HCT116 (cell line): ENCODE measurements around the gene EPS8L2.

Source experiments
- EGR1 ChIP-seq: IDR thresholded peaks from 2 replicates; pipeline ENCODE4 v1.6.1; 2012; ENCODE audit warnings: low read depth
- EZH2 ChIP-seq: fragments of 200-600 bp; sonication (generic); IDR thresholded peaks from 2 replicates; pipeline ENCODE4 v1.6.1; 2017; ENCODE audit warnings: antibody characterized with exemption, mixed run types
- EZH2phosphoT487 ChIP-seq: fragments of 200-600 bp; IDR thresholded peaks from 2 replicates; pipeline ENCODE4 v1.6.1; 2018; ENCODE audit warnings: antibody characterized with exemption, borderline replicate concordance
- FOSL1 ChIP-seq: IDR thresholded peaks from 2 replicates; pipeline ENCODE4 v1.6.1; 2012; ENCODE audit warnings: low read depth
- POLR2A ChIP-seq: IDR thresholded peaks from 2 replicates; pipeline ENCODE4 v1.7.0; 2011; ENCODE audit warnings: borderline replicate concordance; ENCODE audit not compliant: insufficient read depth, insufficient read length; ENCODE audit errors: extremely low read depth
- POLR2AphosphoS5 ChIP-seq: IDR thresholded peaks from 2 replicates; pipeline ENCODE4 v1.6.1; 2011; ENCODE audit warnings: mild to moderate bottlenecking, low read depth, low read length, moderate library complexity
- SIN3A ChIP-seq: IDR thresholded peaks from 2 replicates; pipeline ENCODE4 v1.6.1; 2012; ENCODE audit warnings: low read depth
- SRF ChIP-seq: IDR thresholded peaks from 2 replicates; pipeline ENCODE4 v1.6.1; 2012; ENCODE audit warnings: low read depth
- YY1 ChIP-seq: IDR thresholded peaks from 2 replicates; pipeline ENCODE4 v1.6.1; 2011; ENCODE audit warnings: low read length, low read depth, moderate library complexity, mild to moderate bottlenecking; ENCODE audit not compliant: insufficient replicate concordance; ENCODE audit errors: extremely low read depth
- TF ChIP-seq, protein P1 (sequence below), 3 experiments: fragments of 200-600 bp in 1 of 3; sonication (generic) in 1 of 3; IDR thresholded peaks in 2 of 3; conservative IDR thresholded peaks in 1 of 3; 2 replicates each; pipeline ENCODE4 v1.5.1; 2012 to 2017; ENCODE audit warnings: low read depth in 2 of 3, low read length in 2 of 3, antibody characterized with exemption in 1 of 3, borderline replicate concordance in 1 of 3, control low read depth in 1 of 3, mild to moderate bottlenecking in 1 of 3, mixed read lengths in 1 of 3, mixed run types in 1 of 3, moderate library complexity in 1 of 3; ENCODE audit not compliant: insufficient read depth in 1 of 3
- TF ChIP-seq, protein P2 (sequence below): IDR thresholded peaks from 2 replicates; pipeline ENCODE4 v1.6.1; 2011; ENCODE audit warnings: mild to moderate bottlenecking, low read length, moderate library complexity; ENCODE audit not compliant: insufficient replicate concordance; ENCODE audit errors: extremely low read depth
- TF ChIP-seq, protein P3 (sequence below): IDR thresholded peaks from 2 replicates; pipeline ENCODE4 v1.6.1; 2012

DNA sequence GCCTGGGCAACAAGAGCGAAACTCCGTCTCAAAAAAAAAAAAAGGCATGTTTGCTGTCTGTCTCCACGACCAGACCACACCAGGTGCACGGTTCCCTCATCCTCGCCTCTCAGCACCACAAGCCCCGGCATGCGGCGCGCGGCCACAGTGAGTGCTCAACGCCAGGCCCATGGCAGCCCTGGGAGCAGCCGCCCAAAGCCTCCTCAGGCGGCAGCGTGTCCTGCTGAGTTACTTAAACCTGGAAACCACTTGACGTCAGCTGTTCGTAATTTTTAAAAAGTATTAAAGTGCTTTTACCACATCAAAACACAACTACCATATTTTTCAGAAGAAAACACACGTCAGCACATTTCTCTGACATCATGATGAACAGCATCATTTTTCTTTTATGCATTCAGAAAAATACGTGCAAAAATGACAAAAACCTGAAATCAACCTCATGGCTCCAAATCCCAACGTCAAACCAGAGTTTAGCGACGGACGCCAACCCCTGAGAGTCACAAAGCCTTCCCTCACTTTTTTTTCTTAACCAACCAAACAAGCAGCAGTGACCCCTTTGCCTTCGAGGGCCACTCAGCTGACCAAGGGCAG, 13.1 kb upstream of the EPS8L2 start:
- TF ChIP-seq, protein P1, sequence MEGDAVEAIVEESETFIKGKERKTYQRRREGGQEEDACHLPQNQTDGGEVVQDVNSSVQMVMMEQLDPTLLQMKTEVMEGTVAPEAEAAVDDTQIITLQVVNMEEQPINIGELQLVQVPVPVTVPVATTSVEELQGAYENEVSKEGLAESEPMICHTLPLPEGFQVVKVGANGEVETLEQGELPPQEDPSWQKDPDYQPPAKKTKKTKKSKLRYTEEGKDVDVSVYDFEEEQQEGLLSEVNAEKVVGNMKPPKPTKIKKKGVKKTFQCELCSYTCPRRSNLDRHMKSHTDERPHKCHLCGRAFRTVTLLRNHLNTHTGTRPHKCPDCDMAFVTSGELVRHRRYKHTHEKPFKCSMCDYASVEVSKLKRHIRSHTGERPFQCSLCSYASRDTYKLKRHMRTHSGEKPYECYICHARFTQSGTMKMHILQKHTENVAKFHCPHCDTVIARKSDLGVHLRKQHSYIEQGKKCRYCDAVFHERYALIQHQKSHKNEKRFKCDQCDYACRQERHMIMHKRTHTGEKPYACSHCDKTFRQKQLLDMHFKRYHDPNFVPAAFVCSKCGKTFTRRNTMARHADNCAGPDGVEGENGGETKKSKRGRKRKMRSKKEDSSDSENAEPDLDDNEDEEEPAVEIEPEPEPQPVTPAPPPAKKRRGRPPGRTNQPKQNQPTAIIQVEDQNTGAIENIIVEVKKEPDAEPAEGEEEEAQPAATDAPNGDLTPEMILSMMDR (IDR thresholded peaks at IDR 0.05 in 2 of 3, conservative IDR thresholded peaks at IDR 0.05 in 1 of 3; ENCODE audit: borderline replicate concordance in 1 of 3, insufficient read depth in 1 of 3, low read depth in 2 of 3, low read length in 2 of 3): no peak
- TF ChIP-seq EZH2: no peak
- no peak for TF ChIP-seq YY1
- no peak for TF ChIP-seq SRF
- no peak for TF ChIP-seq POLR2A
- TF ChIP-seq EZH2phosphoT487: no peak
- TF ChIP-seq, protein P2, sequence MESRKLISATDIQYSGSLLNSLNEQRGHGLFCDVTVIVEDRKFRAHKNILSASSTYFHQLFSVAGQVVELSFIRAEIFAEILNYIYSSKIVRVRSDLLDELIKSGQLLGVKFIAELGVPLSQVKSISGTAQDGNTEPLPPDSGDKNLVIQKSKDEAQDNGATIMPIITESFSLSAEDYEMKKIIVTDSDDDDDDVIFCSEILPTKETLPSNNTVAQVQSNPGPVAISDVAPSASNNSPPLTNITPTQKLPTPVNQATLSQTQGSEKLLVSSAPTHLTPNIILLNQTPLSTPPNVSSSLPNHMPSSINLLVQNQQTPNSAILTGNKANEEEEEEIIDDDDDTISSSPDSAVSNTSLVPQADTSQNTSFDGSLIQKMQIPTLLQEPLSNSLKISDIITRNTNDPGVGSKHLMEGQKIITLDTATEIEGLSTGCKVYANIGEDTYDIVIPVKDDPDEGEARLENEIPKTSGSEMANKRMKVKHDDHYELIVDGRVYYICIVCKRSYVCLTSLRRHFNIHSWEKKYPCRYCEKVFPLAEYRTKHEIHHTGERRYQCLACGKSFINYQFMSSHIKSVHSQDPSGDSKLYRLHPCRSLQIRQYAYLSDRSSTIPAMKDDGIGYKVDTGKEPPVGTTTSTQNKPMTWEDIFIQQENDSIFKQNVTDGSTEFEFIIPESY: no peak
- TF ChIP-seq, protein P3, sequence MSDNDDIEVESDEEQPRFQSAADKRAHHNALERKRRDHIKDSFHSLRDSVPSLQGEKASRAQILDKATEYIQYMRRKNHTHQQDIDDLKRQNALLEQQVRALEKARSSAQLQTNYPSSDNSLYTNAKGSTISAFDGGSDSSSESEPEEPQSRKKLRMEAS: no peak
- TF ChIP-seq EGR1: no peak
- TF ChIP-seq SIN3A: no peak
- no peak for TF ChIP-seq POLR2AphosphoS5
- TF ChIP-seq FOSL1: no peak
